HepG2 (cell line): ENCODE measurements around the gene GPS1. TPM values are rescaled to one million over a fixed set of nuclear protein-coding genes. Genes with fewer than 3 reads are reported as not detected.
A peak's percentile ranks its signal among the peaks of the same experiment; 100 is the strongest.

Experiments
- CHD2 ChIP-seq: IDR thresholded peaks from 2 replicates; pipeline ENCODE4 v1.6.1; 2011; ENCODE audit warnings: low read depth, low read length, improper control_type of control experiment
- FOXJ3 ChIP-seq: sonication (generic); formaldehyde crosslinking; IDR thresholded peaks from 2 replicates; pipeline ENCODE4 v1.4.0; 2020; ENCODE audit warnings: missing genetic modification reagents, mild to moderate bottlenecking, borderline replicate concordance
- MEIS2 ChIP-seq: sonication (generic); formaldehyde crosslinking; IDR thresholded peaks from 2 replicates; pipeline ENCODE4 v1.9.0; 2021; ENCODE audit warnings: mild to moderate bottlenecking, missing genetic modification reagents
- RBAK ChIP-seq: sonication (generic); formaldehyde crosslinking; IDR thresholded peaks from 2 replicates; pipeline ENCODE4 v1.5.1; 2020; ENCODE audit warnings: mild to moderate bottlenecking, missing genetic modification reagents
- SP5 ChIP-seq: IDR thresholded peaks from 2 replicates; pipeline ENCODE4 v1.6.1; 2016; ENCODE audit warnings: low read depth, borderline replicate concordance
- SRSF4 ChIP-seq: fragments of 200-400 bp; formaldehyde crosslinking; IDR thresholded peaks from one replicate; pipeline ENCODE4 v1.6.1; 2018; ENCODE audit warnings: mild to moderate bottlenecking, low read depth, low read length, moderate library complexity; ENCODE audit not compliant: poor library complexity, severe bottlenecking
- TEAD3 ChIP-seq: optimal IDR thresholded peaks from 2 replicates; pipeline ENCODE3; 2016; ENCODE audit warnings: borderline replicate concordance
- ZNF124 ChIP-seq: sonication (generic); formaldehyde crosslinking; IDR thresholded peaks from 2 replicates; pipeline ENCODE4 v1.4.0; 2020; ENCODE audit warnings: missing genetic modification reagents
- ZNF496 ChIP-seq: sonication (generic); formaldehyde crosslinking; IDR thresholded peaks from 2 replicates; pipeline ENCODE4 v1.8.1; 2023; ENCODE audit warnings: mild to moderate bottlenecking, moderate library complexity, missing genetic modification reagents; ENCODE audit not compliant: insufficient replicate concordance
- ZNF607 ChIP-seq: sonication (generic); formaldehyde crosslinking; IDR thresholded peaks from 2 replicates; pipeline ENCODE4 v1.5.1; 2020; ENCODE audit warnings: missing genetic modification reagents, mild to moderate bottlenecking, borderline replicate concordance
- ZNF749 ChIP-seq: sonication (generic); formaldehyde crosslinking; IDR thresholded peaks from 2 replicates; pipeline ENCODE4 v1.8.0; 2022; ENCODE audit warnings: mild to moderate bottlenecking, missing genetic modification reagents, moderate library complexity, borderline replicate concordance
- ZNF75D ChIP-seq: sonication (generic); formaldehyde crosslinking; IDR thresholded peaks from 2 replicates; pipeline ENCODE4 v1.8.1; 2023; ENCODE audit warnings: missing genetic modification reagents, mild to moderate bottlenecking, borderline replicate concordance
- ZNF768 ChIP-seq: sonication (generic); formaldehyde crosslinking; IDR thresholded peaks from 2 replicates; pipeline ENCODE4 v1.4.0; 2020; ENCODE audit warnings: missing genetic modification reagents
- ZSCAN25 ChIP-seq: sonication (generic); formaldehyde crosslinking; IDR thresholded peaks from 2 replicates; pipeline ENCODE4 v1.8.0; 2022; ENCODE audit warnings: mild to moderate bottlenecking, missing genetic modification reagents
- polyA plus RNA-seq, 8 experiments: library from polyadenylated mRNA; depleted of rRNA in 3 of 8; stranded (reverse) in 7 of 8; unstranded in 1 of 8; fragments of >200 nt; fragmentation: Illumina TruSeq in 4 of 8; extraction: Trizol in 4 of 8; gene quantifications; 2 replicates each; pipeline versions ENCODE4 v1.2.1 to v1.2.3, GENCODE V29; 2011 to 2016; ENCODE audit warnings: low read depth in 4 of 8, missing spikeins in 1 of 8, mixed read lengths in 1 of 8; ENCODE audit not compliant: insufficient read depth in 1 of 8
- total RNA-seq, 5 experiments: library from RNA; depleted of rRNA; stranded (reverse); fragments of >200 nt; fragmentation: Illumina TruSeq; extraction: Trizol; gene quantifications; 2 replicates each; pipeline ENCODE4 v1.2.3, GENCODE V29; 2016; ENCODE audit warnings: low read depth in 1 of 5
- TF ChIP-seq, protein P1 (sequence below): sonication (generic); formaldehyde crosslinking; IDR thresholded peaks from 2 replicates; pipeline ENCODE4 v1.9.0; 2021; ENCODE audit warnings: missing genetic modification reagents, borderline replicate concordance
- TF ChIP-seq, protein P2 (sequence below): sonication (generic); formaldehyde crosslinking; IDR thresholded peaks from 2 replicates; pipeline ENCODE4 v1.5.0; 2020; ENCODE audit warnings: missing genetic modification reagents
- TF ChIP-seq, protein P3 (sequence below): sonication (generic); formaldehyde crosslinking; IDR thresholded peaks from 2 replicates; pipeline ENCODE4 v1.5.0; 2020; ENCODE audit warnings: missing genetic modification reagents
- TF ChIP-seq, protein P4 (sequence below): sonication (generic); formaldehyde crosslinking; IDR thresholded peaks from 2 replicates; pipeline ENCODE4 v1.5.0; 2020; ENCODE audit warnings: mild to moderate bottlenecking, missing genetic modification reagents, borderline replicate concordance
- TF ChIP-seq, protein P5 (sequence below): sonication (generic); formaldehyde crosslinking; IDR thresholded peaks from 2 replicates; pipeline ENCODE4 v1.4.0; 2020; ENCODE audit warnings: missing genetic modification reagents

Gene GPS1
- total and polyA plus RNA-seq, 2 of the 13 experiments (the other 11 are each of a cell fraction or from before 2014, with no cell fraction given) = 124 to 128 TPM

DNA sequence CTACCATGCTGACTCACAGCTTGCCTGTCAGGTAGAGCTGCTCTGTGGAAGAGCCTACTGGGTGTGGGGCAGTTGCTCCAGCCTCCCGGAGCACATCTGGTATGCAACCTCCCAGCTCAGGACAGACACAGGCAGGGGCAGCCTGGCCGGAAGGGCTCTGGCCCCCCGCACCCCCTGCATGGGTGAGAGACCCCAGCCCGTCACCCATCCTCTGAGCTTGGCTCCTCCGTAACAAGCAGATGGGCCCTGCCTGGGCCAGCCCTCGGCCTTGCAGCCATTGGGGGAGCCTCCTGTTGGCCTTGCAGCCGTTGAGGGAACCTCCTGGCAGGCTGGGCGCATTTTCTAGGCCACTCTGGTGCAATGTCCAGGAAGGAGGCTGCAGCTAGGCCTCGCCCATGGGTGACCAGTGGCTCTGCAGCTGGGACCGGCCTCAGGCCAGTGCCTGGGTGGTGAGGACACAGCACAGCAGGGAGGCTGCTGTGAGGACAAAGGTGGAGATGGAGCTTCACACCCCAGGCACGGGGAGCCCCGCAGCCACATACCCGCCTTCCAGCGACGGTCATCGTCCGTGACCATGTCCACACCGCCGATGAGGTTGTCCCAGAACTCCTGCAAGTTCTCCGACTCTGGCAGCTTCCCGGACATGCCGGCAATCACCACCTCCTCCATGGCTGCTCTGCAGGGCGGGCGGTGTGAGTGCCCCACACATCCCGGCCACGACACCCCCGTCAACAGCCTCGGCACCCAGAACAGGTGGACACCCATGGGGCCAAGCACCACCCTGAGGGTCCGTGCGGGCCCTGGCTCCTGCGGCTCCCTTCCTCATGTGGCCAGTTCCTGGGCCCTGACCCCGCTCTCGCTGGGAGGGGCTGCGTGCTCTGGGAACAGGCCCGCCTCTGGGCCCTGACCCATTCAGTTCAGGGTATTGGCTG, 44.3 kb downstream of the GPS1 start (continued):
- TF ChIP-seq, protein P1, sequence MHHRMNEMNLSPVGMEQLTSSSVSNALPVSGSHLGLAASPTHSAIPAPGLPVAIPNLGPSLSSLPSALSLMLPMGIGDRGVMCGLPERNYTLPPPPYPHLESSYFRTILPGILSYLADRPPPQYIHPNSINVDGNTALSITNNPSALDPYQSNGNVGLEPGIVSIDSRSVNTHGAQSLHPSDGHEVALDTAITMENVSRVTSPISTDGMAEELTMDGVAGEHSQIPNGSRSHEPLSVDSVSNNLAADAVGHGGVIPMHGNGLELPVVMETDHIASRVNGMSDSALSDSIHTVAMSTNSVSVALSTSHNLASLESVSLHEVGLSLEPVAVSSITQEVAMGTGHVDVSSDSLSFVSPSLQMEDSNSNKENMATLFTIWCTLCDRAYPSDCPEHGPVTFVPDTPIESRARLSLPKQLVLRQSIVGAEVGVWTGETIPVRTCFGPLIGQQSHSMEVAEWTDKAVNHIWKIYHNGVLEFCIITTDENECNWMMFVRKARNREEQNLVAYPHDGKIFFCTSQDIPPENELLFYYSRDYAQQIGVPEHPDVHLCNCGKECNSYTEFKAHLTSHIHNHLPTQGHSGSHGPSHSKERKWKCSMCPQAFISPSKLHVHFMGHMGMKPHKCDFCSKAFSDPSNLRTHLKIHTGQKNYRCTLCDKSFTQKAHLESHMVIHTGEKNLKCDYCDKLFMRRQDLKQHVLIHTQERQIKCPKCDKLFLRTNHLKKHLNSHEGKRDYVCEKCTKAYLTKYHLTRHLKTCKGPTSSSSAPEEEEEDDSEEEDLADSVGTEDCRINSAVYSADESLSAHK (CRISPR knock-in tag) = no peak
- TF ChIP-seq FOXJ3 (CRISPR knock-in tag) (no peak), TEAD3 (CRISPR knock-in tag) (no peak), ZNF607 (no peak), RBAK (CRISPR knock-in tag) (no peak), SP5 (CRISPR knock-in tag) (no peak), ZNF496 (CRISPR knock-in tag) (no peak), ZNF768 (peak; percentile 87), CHD2 (no peak), ZSCAN25 (no peak), ZNF124 (CRISPR knock-in tag) (no peak), MEIS2 (CRISPR knock-in tag) (no peak), ZNF75D (no peak), SRSF4 (no peak), ZNF749 (CRISPR knock-in tag) (no peak)
- TF ChIP-seq, protein P2, sequence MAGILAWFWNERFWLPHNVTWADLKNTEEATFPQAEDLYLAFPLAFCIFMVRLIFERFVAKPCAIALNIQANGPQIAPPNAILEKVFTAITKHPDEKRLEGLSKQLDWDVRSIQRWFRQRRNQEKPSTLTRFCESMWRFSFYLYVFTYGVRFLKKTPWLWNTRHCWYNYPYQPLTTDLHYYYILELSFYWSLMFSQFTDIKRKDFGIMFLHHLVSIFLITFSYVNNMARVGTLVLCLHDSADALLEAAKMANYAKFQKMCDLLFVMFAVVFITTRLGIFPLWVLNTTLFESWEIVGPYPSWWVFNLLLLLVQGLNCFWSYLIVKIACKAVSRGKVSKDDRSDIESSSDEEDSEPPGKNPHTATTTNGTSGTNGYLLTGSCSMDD = no peak
- TF ChIP-seq, protein P3, sequence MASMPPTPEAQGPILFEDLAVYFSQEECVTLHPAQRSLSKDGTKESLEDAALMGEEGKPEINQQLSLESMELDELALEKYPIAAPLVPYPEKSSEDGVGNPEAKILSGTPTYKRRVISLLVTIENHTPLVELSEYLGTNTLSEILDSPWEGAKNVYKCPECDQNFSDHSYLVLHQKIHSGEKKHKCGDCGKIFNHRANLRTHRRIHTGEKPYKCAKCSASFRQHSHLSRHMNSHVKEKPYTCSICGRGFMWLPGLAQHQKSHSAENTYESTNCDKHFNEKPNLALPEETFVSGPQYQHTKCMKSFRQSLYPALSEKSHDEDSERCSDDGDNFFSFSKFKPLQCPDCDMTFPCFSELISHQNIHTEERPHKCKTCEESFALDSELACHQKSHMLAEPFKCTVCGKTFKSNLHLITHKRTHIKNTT (CRISPR knock-in tag) = 0 out of 2 replicates have a peak, but pooled peaks have one; percentile 21
- TF ChIP-seq, protein P4, sequence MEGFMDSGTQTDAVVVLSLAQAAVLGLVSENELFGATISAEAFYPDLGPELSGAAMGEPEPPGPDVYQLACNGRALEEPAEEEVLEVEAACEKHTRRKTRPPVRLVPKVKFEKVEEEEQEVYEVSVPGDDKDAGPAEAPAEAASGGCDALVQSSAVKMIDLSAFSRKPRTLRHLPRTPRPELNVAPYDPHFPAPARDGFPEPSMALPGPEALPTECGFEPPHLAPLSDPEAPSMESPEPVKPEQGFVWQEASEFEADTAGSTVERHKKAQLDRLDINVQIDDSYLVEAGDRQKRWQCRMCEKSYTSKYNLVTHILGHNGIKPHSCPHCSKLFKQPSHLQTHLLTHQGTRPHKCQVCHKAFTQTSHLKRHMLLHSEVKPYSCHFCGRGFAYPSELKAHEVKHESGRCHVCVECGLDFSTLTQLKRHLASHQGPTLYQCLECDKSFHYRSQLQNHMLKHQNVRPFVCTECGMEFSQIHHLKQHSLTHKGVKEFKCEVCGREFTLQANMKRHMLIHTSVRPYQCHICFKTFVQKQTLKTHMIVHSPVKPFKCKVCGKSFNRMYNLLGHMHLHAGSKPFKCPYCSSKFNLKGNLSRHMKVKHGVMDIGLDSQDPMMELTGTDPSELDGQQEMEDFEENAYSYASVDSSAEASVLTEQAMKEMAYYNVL (CRISPR knock-in tag) = peak; percentile 65; the same call in 1 of the 2 replicates
- TF ChIP-seq, protein P5, sequence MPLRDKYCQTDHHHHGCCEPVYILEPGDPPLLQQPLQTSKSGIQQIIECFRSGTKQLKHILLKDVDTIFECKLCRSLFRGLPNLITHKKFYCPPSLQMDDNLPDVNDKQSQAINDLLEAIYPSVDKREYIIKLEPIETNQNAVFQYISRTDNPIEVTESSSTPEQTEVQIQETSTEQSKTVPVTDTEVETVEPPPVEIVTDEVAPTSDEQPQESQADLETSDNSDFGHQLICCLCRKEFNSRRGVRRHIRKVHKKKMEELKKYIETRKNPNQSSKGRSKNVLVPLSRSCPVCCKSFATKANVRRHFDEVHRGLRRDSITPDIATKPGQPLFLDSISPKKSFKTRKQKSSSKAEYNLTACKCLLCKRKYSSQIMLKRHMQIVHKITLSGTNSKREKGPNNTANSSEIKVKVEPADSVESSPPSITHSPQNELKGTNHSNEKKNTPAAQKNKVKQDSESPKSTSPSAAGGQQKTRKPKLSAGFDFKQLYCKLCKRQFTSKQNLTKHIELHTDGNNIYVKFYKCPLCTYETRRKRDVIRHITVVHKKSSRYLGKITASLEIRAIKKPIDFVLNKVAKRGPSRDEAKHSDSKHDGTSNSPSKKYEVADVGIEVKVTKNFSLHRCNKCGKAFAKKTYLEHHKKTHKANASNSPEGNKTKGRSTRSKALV (CRISPR knock-in tag) = no peak; the same call in 1 of the 2 replicates
